A204.1 (cell line): ENCODE data around the gene CAP1.

Source experiments
- FAIRE-seq: peaks from 2 replicates; lab custom pipeline; 2012; peaks lifted over from hg19 to GRCh38; lab: Jason Lieb, UNC

The CAP1 gene

DNA sequence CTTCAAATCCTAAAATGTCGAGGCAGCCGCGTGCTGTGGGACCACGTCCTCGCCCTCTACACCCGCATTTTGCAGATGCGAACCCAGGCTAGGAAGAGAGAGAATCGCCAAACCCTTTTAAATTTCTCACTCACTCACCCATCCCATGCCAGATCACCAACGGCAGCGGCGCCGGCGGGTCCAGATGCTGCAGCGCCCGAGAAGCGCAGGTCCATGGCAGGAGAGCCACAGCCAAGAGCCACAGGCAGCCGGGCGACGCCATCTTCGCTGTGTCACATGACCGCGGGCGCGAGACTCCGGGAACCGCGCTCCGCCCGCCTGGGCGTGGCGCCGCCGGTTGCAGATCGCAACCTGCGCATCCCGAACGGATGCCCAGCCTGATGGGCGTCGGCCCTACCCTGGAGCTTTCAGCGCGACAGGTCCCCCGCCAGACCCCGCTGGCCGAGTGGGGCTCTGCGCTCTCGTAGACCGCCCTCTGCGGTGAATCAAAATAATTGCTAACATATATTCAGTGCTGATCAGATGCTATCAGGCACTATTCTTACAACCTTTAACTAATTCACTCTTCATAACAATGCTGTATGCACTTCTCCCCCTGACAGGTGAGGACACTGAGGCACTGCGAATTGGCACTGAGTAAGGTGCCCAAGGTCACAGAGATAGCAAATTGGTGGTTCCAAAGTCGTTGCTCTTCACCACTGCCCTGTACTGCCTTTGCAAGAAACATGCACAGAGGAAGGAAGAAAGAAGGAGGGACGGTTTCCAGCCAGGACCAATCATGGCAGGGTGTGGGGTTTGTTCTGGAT, 56.7 kb downstream of the CAP1 start, which contains the start of gene PPT1:
Gene PPT1 (minus strand): TSS at position 276 of the 806 bp plus-strand sequence. CDS start 14 bp downstream, at position 262.
- FAIRE-seq: no peak

DNA sequence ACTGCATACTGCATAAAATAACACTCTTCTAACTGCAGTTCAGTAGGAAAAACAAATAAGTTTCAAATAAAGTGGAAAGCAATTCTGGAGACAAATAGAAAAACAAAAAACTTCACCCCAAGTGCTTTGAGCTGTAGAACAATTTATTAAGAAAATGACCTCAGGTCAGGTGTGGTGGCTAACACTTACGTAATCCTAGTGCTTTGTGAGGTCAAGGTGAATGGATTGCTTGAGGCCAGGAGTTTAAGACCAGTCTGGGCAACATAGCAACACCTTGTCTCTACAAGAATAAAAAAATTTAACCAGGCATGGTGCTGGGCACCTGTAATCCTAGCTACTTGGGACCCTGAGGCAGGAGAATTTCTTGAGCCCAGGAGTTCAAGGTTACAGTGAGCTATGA, 61.5 kb downstream of the CAP1 start:
- FAIRE-seq: no peak

DNA sequence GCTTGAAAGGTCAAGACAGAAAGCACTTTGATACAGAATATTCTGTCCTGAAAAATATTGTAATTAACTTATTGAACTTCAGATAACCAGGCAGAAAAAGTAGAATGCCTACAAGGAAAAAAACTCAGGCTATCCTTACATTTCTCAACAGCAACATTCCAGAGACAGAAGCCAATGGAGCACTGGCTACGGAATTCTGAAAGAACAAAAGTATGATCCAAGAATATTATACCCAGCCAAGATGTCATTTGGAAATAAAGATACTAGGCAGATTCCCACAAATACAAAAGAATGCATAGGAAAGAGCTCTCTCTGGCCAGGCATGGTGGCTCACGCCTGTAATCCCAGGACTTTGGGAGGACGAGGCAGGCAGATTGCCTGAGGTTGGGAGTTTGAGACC, 62.4 kb downstream of the CAP1 start:
- no peak for FAIRE-seq

- FAIRE-seq: no peak
Measured at GRCh38 chr1:40105028-40105427, 64.5 kb downstream of the CAP1 start.

DNA sequence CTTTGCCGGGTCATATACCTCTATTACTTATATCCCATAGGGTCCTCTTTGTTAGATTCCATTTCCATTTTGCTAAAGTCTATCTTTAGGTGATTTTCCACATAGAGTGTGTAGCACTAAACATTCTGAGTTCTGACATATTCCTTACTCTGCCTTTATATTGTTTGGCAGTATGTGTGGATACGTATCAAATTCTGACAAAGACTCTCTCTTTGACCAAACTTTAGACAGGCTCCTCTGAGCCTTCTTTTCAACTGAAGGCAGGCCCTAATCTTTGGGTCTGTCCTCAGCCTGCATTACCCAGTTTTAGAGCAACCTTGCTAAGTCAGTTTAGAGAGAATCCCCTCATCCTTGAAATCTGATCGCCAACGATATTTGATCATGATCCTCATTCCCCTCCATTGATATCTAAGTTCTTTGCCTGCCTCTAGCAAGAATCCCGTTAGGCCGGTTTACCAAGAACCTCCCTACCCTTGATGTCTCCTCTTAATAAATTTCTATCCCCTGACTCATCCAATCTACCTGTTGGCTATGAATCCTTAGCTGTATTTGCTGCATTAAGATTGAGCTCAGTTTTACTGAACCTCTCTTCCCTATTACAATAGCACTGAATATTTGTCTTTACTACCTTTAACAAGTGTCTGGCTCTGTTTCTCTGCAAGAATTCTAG, 66.9 kb downstream of the CAP1 start:
- FAIRE-seq: no peak

DNA sequence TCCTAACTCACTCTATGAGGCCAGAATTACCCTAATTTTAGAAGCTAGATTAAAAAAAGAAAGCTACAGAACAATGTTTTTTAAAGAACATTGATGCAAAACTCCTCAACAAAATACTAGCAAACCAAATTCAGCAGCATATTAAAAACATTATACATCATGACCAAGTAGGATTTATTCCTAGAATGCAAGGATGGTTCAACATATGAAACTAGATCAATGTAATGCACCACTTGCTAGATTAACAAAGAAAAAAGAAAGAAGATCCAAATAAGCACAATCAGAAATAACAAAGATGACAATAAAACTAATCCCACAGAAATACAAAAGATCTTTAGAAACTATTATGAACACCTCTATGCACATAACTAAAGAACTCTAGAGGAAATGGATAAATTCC, 69.9 kb downstream of the CAP1 start:
- no peak for FAIRE-seq

- no peak for FAIRE-seq
Measured at GRCh38 chr1:40114400-40114799, 73.9 kb downstream of the CAP1 start.

- no peak for FAIRE-seq
Measured at GRCh38 chr1:40120128-40120527, 79.6 kb downstream of the CAP1 start.
